HepG2 (cell line): ENCODE results near the gene BAZ1A. TPM values are rescaled to one million over a fixed set of nuclear protein-coding genes. Genes with fewer than 3 reads are reported as not detected.

Experiments
- ATAC-seq: fragments of 200-7000 bp; cut with Tn5 transposase; 3 replicates; pipeline ENCODE4 v1.9.1; 2020; ENCODE audit warnings: mild to moderate bottlenecking, moderate library complexity
- BruUV-seq: library from RNA; stranded (reverse); fragments of 400-500 nt; replicated peaks from 2 replicates; lab custom pipeline; 2021; lab: Mats Ljungman, UMichigan
- CTCF ChIA-PET: fragments of 300-600 bp; formaldehyde crosslinking; extraction: SDS; loops from one replicate; lab custom pipeline; 2021; ENCODE audit warnings: low total read pairs, inconsistent platforms, low intra/inter-chr PET ratio; lab: Yijun Ruan, JAX
- POLR2A ChIA-PET: fragments of 350-600 bp; sonication (Branson Sonifier 250); formaldehyde crosslinking; loops from one replicate; lab custom pipeline; 2020; ENCODE audit warnings: antibody characterized with exemption, inconsistent platforms; lab: Yijun Ruan, JAX
- DNase-seq: peaks from one replicate; pipeline ENCODE4 v3.0.0-alpha.2; 2015; ENCODE audit warnings: low spot score
- FAIRE-seq: peaks from 3 replicates; lab custom pipeline; 2011; peaks lifted over from hg19 to GRCh38; lab: Jason Lieb, UNC
- H2AFZ ChIP-seq: one replicate; pipeline ENCODE4 v1.6.1; 2011; ENCODE audit warnings: low read length, inconsistent platforms
- H3K27ac ChIP-seq: fragments of 300-600 bp; 3 replicates; pipeline ENCODE4 v1.8.0; 2011; ENCODE audit warnings: mixed run types, mild to moderate bottlenecking, mixed read lengths, low read length, inconsistent platforms; ENCODE audit not compliant: insufficient read depth; ENCODE audit errors: extremely low read length
- H3K27me3 ChIP-seq, 2 experiments: fragments of 200-600 bp in 1 of 2; 2 replicates in 1 of 2; 3 replicates in 1 of 2; pipeline versions ENCODE4 v1.6.0 to v1.8.0; 2011; ENCODE audit warnings: low read length in 2 of 2, mild to moderate bottlenecking in 2 of 2, moderate library complexity in 2 of 2, inconsistent platforms in 1 of 2; ENCODE audit not compliant: insufficient read depth in 2 of 2, control insufficient read depth in 1 of 2
- H3K36me3 ChIP-seq, 2 experiments: fragments of 200-600 bp in 1 of 2; replicated peaks in 1 of 2; 2 replicates in 1 of 2; 3 replicates in 1 of 2; pipeline versions ENCODE4 v1.5.1 to v1.8.0; 2011; ENCODE audit warnings: low read length in 2 of 2, inconsistent platforms in 1 of 2; ENCODE audit not compliant: insufficient read depth in 2 of 2, control insufficient read depth in 1 of 2
- H3K4me1 ChIP-seq: 2 replicates; pipeline ENCODE4 v1.5.1; 2012; ENCODE audit warnings: low read length, inconsistent platforms; ENCODE audit not compliant: insufficient read depth
- H3K4me2 ChIP-seq: 2 replicates; pipeline ENCODE4 v1.6.0; 2011; ENCODE audit warnings: low read depth, low read length, inconsistent platforms
- H3K4me3 ChIP-seq, 3 experiments: fragments of 200-600 bp in 1 of 3; sonication (generic), shearing (Covaris generic) in 1 of 3; replicated peaks in 1 of 3; 2 replicates each; pipeline ENCODE4 v1.5.1; 2011 to 2016; ENCODE audit warnings: low read length in 3 of 3, inconsistent platforms in 2 of 3, low read depth in 2 of 3, mild to moderate bottlenecking in 2 of 3, control low read depth in 1 of 3, mixed read lengths in 1 of 3; ENCODE audit not compliant: insufficient read depth in 1 of 3
- H3K79me2 ChIP-seq: one replicate; pipeline ENCODE4 v1.6.1; 2011; ENCODE audit warnings: low read length, inconsistent platforms; ENCODE audit not compliant: insufficient read depth
- H3K9ac ChIP-seq: 2 replicates; pipeline ENCODE4 v1.6.0; 2011; ENCODE audit warnings: mild to moderate bottlenecking, low read depth, low read length, inconsistent platforms; ENCODE audit not compliant: insufficient read depth
- H3K9me3 ChIP-seq: 2 replicates; pipeline ENCODE4 v1.5.1; 2012; ENCODE audit warnings: mild to moderate bottlenecking, low read length
- H4K20me1 ChIP-seq: 2 replicates; pipeline ENCODE4 v1.6.0; 2011; ENCODE audit warnings: inconsistent platforms, mild to moderate bottlenecking, low read length, moderate library complexity; ENCODE audit not compliant: insufficient read depth
- EED ChIP-seq: sonication (generic); formaldehyde crosslinking; IDR thresholded peaks from 2 replicates; pipeline ENCODE4 v1.5.0; 2020; ENCODE audit warnings: mild to moderate bottlenecking, missing genetic modification reagents
- GLI4 ChIP-seq: sonication (generic); formaldehyde crosslinking; IDR thresholded peaks from 2 replicates; pipeline ENCODE4 v1.5.1; 2020; ENCODE audit warnings: missing genetic modification reagents, mild to moderate bottlenecking, moderate library complexity, borderline replicate concordance
- MED8 ChIP-seq: sonication (generic); formaldehyde crosslinking; IDR thresholded peaks from 2 replicates; pipeline ENCODE4 v1.8.1; 2023; ENCODE audit warnings: mild to moderate bottlenecking, missing genetic modification reagents; ENCODE audit not compliant: insufficient replicate concordance
- PHB2 ChIP-seq: fragments of 450-650 bp; IDR thresholded peaks from 2 replicates; pipeline ENCODE4 v1.6.1; 2018; ENCODE audit not compliant: partially characterized antibody
- SETDB1 ChIP-seq: sonication (generic); formaldehyde crosslinking; IDR thresholded peaks from 2 replicates; pipeline ENCODE4 v1.5.1; 2020; ENCODE audit warnings: missing genetic modification reagents, mild to moderate bottlenecking, borderline replicate concordance
- SNAI1 ChIP-seq: sonication (generic); formaldehyde crosslinking; IDR thresholded peaks from 2 replicates; pipeline ENCODE4 v1.5.0; 2020; ENCODE audit warnings: mild to moderate bottlenecking, missing genetic modification reagents, borderline replicate concordance
- YY1 ChIP-seq: IDR thresholded peaks from 2 replicates; pipeline ENCODE4 v1.6.1; 2011; ENCODE audit warnings: low read length, low read depth, moderate library complexity, mild to moderate bottlenecking; ENCODE audit not compliant: insufficient read depth, insufficient replicate concordance
- ZFX ChIP-seq: sonication (generic); formaldehyde crosslinking; IDR thresholded peaks from 2 replicates; pipeline ENCODE4 v1.4.0; 2020; ENCODE audit warnings: mild to moderate bottlenecking, low read depth, missing genetic modification reagents, moderate library complexity
- ZNF234 ChIP-seq: sonication (generic); formaldehyde crosslinking; conservative IDR thresholded peaks from 2 replicates; pipeline ENCODE4 v1.5.1; 2020; ENCODE audit warnings: mild to moderate bottlenecking, missing genetic modification reagents
- ZNF432 ChIP-seq: sonication (generic); formaldehyde crosslinking; IDR thresholded peaks from 2 replicates; pipeline ENCODE4 v1.5.0; 2020; ENCODE audit warnings: missing genetic modification reagents, mild to moderate bottlenecking, borderline replicate concordance
- ZNF572 ChIP-seq: sonication (generic); formaldehyde crosslinking; IDR thresholded peaks from 2 replicates; pipeline ENCODE4 v1.5.1; 2020; ENCODE audit warnings: mild to moderate bottlenecking, missing genetic modification reagents
- ZNF790 ChIP-seq: sonication (generic); formaldehyde crosslinking; IDR thresholded peaks from 2 replicates; pipeline ENCODE4 v1.8.0; 2022; ENCODE audit warnings: missing genetic modification reagents, mild to moderate bottlenecking, borderline replicate concordance
- WGBS: methylation state at CpG from one replicate; pipeline ENCODE4 v1.1.6; 2017; ENCODE audit warnings: low lambda C conversion rate; 5-methylcytosine and 5-hydroxymethylcytosine counted together
- in situ Hi-C: cut with HindIII; loops from 2 replicates; pipeline ENCODE4 v1.10.0; 2017; ENCODE audit warnings: low pct_unique_long_range_greater_than_20kb; ENCODE audit not compliant: extremely low pct_ligation_motif_present
- intact Hi-C: fragments of 100-400 bp; cut with micrococcal nuclease; formaldehyde crosslinking; loops from one replicate; pipeline ENCODE4 v1.10.0; 2022; ENCODE audit not compliant: unreplicated experiment
- polyA plus RNA-seq, 8 experiments: library from polyadenylated mRNA; depleted of rRNA in 3 of 8; stranded (reverse) in 7 of 8; unstranded in 1 of 8; fragments of >200 nt; fragmentation: Illumina TruSeq in 4 of 8; extraction: Trizol in 4 of 8; gene quantifications; 2 replicates each; pipeline versions ENCODE4 v1.2.1 to v1.2.3, GENCODE V29; 2011 to 2016; ENCODE audit warnings: low read depth in 4 of 8, missing spikeins in 1 of 8, mixed read lengths in 1 of 8; ENCODE audit not compliant: insufficient read depth in 1 of 8
- total RNA-seq, 5 experiments: library from RNA; depleted of rRNA; stranded (reverse); fragments of >200 nt; fragmentation: Illumina TruSeq; extraction: Trizol; gene quantifications; 2 replicates each; pipeline ENCODE4 v1.2.3, GENCODE V29; 2016; ENCODE audit warnings: low read depth in 1 of 5
- TF ChIP-seq, protein P1 (sequence below): sonication (generic); formaldehyde crosslinking; IDR thresholded peaks from 2 replicates; pipeline ENCODE4 v1.5.1; 2020; ENCODE audit warnings: missing genetic modification reagents, mild to moderate bottlenecking, borderline replicate concordance
- TF ChIP-seq, protein P2 (sequence below): sonication (generic); formaldehyde crosslinking; IDR thresholded peaks from 2 replicates; pipeline ENCODE4 v1.4.0; 2020; ENCODE audit warnings: missing genetic modification reagents, borderline replicate concordance

The BAZ1A gene
- total and polyA plus RNA-seq, 2 of the 13 experiments (the other 11 are each of a cell fraction or from before 2014, with no cell fraction given): 20.9 to 56.8 TPM

DNA sequence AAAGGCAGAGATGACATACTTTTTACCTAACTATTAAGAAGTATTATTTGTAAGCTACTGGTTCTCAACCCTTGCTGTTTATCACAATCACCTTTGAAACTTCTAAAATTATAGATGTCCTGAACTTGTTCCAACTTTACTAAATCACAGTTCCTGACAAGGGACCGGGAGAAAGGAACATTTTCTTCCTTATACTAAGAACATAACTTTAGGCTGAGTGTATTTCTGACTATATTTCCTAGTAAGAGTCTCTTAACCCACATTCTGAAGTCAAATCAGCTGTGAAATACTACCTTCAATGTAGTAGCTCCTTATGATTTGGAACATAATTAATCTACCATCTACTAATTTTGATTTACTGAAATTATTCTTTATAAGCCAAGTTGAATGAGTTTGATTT, 80.2 kb downstream of the BAZ1A start:
- H2AFZ ChIP-seq: no peak overlapping the region
- peaks cover 3 to 37% of the 10 kb centered on the region in 2 experiments; a peak in 4 of 5 replicates for H3K36me3 ChIP-seq
- 94% methylated on average over 1 of the region's 1 CpG for WGBS
- no peak overlapping the region for H3K9ac ChIP-seq
- no peak overlapping the region for H3K4me3 ChIP-seq
- H3K4me1 ChIP-seq: peaks cover 12% of the 10 kb centered on the region
- intact Hi-C loops (loop anchor here (5.0 kb wide), 1 partner anchor 42 kb away; no protein-coding TSS in a partner anchor), in situ Hi-C loops (no loop called here)
- H3K4me2 ChIP-seq: no peak overlapping the region
- FAIRE-seq (no peak), ATAC-seq (no peak), DNase-seq (no peak)
- no peaks in the 10 kb centered on the region for H3K9me3 ChIP-seq
- TF ChIP-seq MED8 (CRISPR knock-in tag) (no peak), YY1 (no peak), ZNF234 (CRISPR knock-in tag) (no peak), GLI4 (CRISPR knock-in tag) (no peak), ZNF572 (CRISPR knock-in tag) (no peak), SETDB1 (CRISPR knock-in tag) (no peak), ZNF432 (CRISPR knock-in tag) (no peak), ZFX (CRISPR knock-in tag) (no peak), PHB2 (no peak), EED (CRISPR knock-in tag) (no peak), SNAI1 (CRISPR knock-in tag) (no peak), ZNF790 (CRISPR knock-in tag) (no peak)
- TF ChIP-seq, protein P1, sequence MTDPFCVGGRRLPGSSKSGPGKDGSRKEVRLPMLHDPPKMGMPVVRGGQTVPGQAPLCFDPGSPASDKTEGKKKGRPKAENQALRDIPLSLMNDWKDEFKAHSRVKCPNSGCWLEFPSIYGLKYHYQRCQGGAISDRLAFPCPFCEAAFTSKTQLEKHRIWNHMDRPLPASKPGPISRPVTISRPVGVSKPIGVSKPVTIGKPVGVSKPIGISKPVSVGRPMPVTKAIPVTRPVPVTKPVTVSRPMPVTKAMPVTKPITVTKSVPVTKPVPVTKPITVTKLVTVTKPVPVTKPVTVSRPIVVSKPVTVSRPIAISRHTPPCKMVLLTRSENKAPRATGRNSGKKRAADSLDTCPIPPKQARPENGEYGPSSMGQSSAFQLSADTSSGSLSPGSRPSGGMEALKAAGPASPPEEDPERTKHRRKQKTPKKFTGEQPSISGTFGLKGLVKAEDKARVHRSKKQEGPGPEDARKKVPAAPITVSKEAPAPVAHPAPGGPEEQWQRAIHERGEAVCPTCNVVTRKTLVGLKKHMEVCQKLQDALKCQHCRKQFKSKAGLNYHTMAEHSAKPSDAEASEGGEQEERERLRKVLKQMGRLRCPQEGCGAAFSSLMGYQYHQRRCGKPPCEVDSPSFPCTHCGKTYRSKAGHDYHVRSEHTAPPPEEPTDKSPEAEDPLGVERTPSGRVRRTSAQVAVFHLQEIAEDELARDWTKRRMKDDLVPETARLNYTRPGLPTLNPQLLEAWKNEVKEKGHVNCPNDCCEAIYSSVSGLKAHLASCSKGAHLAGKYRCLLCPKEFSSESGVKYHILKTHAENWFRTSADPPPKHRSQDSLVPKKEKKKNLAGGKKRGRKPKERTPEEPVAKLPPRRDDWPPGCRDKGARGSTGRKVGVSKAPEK (CRISPR knock-in tag): no peak
- TF ChIP-seq, protein P2, sequence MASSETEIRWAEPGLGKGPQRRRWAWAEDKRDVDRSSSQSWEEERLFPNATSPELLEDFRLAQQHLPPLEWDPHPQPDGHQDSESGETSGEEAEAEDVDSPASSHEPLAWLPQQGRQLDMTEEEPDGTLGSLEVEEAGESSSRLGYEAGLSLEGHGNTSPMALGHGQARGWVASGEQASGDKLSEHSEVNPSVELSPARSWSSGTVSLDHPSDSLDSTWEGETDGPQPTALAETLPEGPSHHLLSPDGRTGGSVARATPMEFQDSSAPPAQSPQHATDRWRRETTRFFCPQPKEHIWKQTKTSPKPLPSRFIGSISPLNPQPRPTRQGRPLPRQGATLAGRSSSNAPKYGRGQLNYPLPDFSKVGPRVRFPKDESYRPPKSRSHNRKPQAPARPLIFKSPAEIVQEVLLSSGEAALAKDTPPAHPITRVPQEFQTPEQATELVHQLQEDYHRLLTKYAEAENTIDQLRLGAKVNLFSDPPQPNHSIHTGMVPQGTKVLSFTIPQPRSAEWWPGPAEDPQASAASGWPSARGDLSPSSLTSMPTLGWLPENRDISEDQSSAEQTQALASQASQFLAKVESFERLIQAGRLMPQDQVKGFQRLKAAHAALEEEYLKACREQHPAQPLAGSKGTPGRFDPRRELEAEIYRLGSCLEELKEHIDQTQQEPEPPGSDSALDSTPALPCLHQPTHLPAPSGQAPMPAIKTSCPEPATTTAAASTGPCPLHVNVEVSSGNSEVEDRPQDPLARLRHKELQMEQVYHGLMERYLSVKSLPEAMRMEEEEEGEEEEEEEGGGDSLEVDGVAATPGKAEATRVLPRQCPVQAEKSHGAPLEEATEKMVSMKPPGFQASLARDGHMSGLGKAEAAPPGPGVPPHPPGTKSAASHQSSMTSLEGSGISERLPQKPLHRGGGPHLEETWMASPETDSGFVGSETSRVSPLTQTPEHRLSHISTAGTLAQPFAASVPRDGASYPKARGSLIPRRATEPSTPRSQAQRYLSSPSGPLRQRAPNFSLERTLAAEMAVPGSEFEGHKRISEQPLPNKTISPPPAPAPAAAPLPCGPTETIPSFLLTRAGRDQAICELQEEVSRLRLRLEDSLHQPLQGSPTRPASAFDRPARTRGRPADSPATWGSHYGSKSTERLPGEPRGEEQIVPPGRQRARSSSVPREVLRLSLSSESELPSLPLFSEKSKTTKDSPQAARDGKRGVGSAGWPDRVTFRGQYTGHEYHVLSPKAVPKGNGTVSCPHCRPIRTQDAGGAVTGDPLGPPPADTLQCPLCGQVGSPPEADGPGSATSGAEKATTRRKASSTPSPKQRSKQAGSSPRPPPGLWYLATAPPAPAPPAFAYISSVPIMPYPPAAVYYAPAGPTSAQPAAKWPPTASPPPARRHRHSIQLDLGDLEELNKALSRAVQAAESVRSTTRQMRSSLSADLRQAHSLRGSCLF (CRISPR knock-in tag): no peak
- CTCF ChIA-PET: no interaction called here
- no peaks in the 10 kb centered on the region for H3K79me2 ChIP-seq
- POLR2A ChIA-PET: interaction anchor here (0.9 kb wide), 1 partner anchor 80 kb away, joined by 3 read pairs; the partner anchor contains the start of gene BAZ1A
- BruUV-seq: no TSS peak
- no peaks in the 10 kb centered on the region for H4K20me1 ChIP-seq
- no peak overlapping the region for H3K27ac ChIP-seq
- H3K27me3 ChIP-seq: no peaks in the 10 kb centered on the region
